Measurements from ENCODE around the gene NRG3.

GRCh38 chr10:82390866-82391658 lies 516.1 kb downstream of the NRG3 start:
- no peak for TF ChIP-seq EZH2 (IDR thresholded peaks at IDR 0.05; ENCODE audit: borderline replicate concordance, insufficient read depth, low read depth, low read length, poor library complexity, severe bottlenecking)
- TF ChIP-seq, protein P1, sequence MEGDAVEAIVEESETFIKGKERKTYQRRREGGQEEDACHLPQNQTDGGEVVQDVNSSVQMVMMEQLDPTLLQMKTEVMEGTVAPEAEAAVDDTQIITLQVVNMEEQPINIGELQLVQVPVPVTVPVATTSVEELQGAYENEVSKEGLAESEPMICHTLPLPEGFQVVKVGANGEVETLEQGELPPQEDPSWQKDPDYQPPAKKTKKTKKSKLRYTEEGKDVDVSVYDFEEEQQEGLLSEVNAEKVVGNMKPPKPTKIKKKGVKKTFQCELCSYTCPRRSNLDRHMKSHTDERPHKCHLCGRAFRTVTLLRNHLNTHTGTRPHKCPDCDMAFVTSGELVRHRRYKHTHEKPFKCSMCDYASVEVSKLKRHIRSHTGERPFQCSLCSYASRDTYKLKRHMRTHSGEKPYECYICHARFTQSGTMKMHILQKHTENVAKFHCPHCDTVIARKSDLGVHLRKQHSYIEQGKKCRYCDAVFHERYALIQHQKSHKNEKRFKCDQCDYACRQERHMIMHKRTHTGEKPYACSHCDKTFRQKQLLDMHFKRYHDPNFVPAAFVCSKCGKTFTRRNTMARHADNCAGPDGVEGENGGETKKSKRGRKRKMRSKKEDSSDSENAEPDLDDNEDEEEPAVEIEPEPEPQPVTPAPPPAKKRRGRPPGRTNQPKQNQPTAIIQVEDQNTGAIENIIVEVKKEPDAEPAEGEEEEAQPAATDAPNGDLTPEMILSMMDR (IDR thresholded peaks at IDR 0.05), result no peak
